Neural crest cell (in vitro differentiated cells): Measurements from ENCODE around the gene TPSD1. TPM values are rescaled to one million over a fixed set of nuclear protein-coding genes. Genes with fewer than 3 reads are reported as not detected.
"Not testable (repeated sequence)": the region's sequence is repeated elsewhere in the genome, so short reads cannot be mapped to it uniquely, and the experiment has no call there.

Experiments used
- DNase-seq: peaks from one replicate; pipeline ENCODE4 v3.0.0; 2021; ENCODE audit warnings: low read depth, mixed read lengths, low spot score
- H3K27ac Mint-ChIP-seq: one replicate; pipeline ENCODE4 v1.8.0; 2021; ENCODE audit warnings: mild to moderate bottlenecking, mixed read lengths; ENCODE audit not compliant: unreplicated experiment
- H3K27me3 Mint-ChIP-seq: 2 replicates; pipeline ENCODE4 v1.8.0; 2021; ENCODE audit warnings: low read depth, mild to moderate bottlenecking, mixed read lengths
- H3K36me3 Mint-ChIP-seq: 2 replicates; pipeline ENCODE4 v1.8.0; 2021; ENCODE audit warnings: low read depth, mild to moderate bottlenecking, mixed read lengths
- H3K4me1 Mint-ChIP-seq: 2 replicates; pipeline ENCODE4 v1.8.0; 2021; ENCODE audit warnings: mixed read lengths
- H3K4me3 Mint-ChIP-seq: one replicate; pipeline ENCODE4 v1.8.0; 2021; ENCODE audit warnings: mild to moderate bottlenecking, mixed read lengths
- H3K9me3 Mint-ChIP-seq: 2 replicates; pipeline ENCODE4 v1.8.0; 2021; ENCODE audit warnings: mixed read lengths
- total RNA-seq: library from RNA; stranded (reverse); gene quantifications from 2 replicates; pipeline ENCODE4 v1.2.1, GENCODE V29; 2021
- TF ChIP-seq, protein P1 (sequence below): fragments of 200-600 bp; sonication (generic); conservative IDR thresholded peaks from 2 replicates; pipeline ENCODE4 v1.5.0; 2021; ENCODE audit warnings: antibody characterized with exemption, mild to moderate bottlenecking

TPSD1 gene
- total RNA-seq, 1 donor from 2014 or later, result not detected

DNA sequence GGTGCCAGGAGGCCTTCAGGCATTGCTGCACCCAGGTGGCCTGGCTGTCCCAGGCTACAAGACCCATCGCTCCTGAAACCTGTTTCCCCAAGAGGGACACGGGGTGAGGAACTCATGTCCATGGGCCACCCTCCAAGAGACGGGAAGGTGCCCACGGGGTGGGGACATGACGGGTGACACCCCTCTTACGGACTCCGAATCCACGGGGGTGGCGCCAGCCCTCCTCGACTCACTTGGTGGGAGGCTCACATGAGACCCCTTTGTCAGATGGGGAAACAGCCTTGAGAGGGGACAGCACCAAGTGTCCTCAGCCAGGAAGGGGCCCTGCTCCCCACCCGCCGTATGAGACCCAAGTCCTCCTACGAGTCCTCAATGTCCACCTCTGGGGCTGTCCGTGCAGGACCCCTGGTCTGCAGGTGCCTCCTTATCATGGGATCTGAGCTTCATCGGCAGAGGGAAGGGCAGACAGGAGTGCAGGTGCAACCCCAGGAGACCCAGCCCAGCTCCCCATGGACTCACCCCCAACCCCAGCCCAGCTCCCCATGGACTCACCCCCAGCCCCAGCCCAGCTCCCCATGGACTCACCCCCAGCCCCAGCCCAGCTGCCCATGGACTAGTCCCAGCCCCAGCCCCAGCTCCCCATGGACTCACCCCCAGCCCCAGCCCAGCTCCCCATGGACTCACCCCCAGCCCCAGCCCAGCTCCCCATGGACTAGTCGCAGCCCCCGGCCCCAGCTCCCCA lies 25.2 kb upstream of the TPSD1 start:
- DNase-seq, H3K36me3 Mint-ChIP-seq, H3K4me3 Mint-ChIP-seq, H3K4me1 Mint-ChIP-seq, H3K27ac Mint-ChIP-seq, H3K9me3 Mint-ChIP-seq, H3K27me3 Mint-ChIP-seq: not testable (repeated sequence)

DNA sequence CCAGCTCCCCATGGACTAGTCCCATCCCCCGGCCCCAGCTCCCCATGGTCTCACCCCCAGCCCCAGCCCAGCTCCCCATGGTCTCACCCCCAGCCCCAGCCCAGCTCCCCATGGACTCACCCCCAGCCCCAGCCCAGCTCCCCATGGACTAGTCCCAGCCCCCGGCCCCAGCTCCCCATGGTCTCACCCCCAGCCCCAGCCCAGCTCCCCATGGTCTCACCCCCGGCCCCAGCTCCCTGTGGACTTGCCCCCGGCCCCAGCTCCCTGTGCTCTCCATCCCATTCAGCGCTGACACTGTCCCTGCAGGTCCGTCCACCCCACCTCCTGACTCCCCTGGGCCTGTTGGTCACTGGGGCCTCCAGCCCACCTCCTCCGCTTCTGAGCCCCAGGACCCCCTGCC lies 24.6 kb upstream of the TPSD1 start:
- not testable (repeated sequence) for DNase-seq, H3K27ac Mint-ChIP-seq, H3K4me3 Mint-ChIP-seq, H3K4me1 Mint-ChIP-seq, H3K36me3 Mint-ChIP-seq, H3K27me3 Mint-ChIP-seq, H3K9me3 Mint-ChIP-seq

- not testable (repeated sequence) for H3K27me3 Mint-ChIP-seq, DNase-seq, H3K36me3 Mint-ChIP-seq, H3K27ac Mint-ChIP-seq, H3K4me3 Mint-ChIP-seq, H3K9me3 Mint-ChIP-seq, H3K4me1 Mint-ChIP-seq
Observed at GRCh38 chr16:1232049-1232748, 23.7 kb upstream of the TPSD1 start.

GRCh38 chr16:1236659-1237058 lies 19.2 kb upstream of the TPSD1 start:
- H3K9me3 Mint-ChIP-seq, H3K4me3 Mint-ChIP-seq, H3K36me3 Mint-ChIP-seq, DNase-seq, H3K27me3 Mint-ChIP-seq, H3K27ac Mint-ChIP-seq, H3K4me1 Mint-ChIP-seq: not testable (repeated sequence)

- TF ChIP-seq, protein P1, sequence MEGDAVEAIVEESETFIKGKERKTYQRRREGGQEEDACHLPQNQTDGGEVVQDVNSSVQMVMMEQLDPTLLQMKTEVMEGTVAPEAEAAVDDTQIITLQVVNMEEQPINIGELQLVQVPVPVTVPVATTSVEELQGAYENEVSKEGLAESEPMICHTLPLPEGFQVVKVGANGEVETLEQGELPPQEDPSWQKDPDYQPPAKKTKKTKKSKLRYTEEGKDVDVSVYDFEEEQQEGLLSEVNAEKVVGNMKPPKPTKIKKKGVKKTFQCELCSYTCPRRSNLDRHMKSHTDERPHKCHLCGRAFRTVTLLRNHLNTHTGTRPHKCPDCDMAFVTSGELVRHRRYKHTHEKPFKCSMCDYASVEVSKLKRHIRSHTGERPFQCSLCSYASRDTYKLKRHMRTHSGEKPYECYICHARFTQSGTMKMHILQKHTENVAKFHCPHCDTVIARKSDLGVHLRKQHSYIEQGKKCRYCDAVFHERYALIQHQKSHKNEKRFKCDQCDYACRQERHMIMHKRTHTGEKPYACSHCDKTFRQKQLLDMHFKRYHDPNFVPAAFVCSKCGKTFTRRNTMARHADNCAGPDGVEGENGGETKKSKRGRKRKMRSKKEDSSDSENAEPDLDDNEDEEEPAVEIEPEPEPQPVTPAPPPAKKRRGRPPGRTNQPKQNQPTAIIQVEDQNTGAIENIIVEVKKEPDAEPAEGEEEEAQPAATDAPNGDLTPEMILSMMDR, result no peak
- Mint-ChIP-seq H3K9me3 (peaks cover 4% of the 10 kb centered on the region), H3K4me1 (peaks cover 8% of the 10 kb centered on the region), H3K27me3 (peaks cover 5% of the 10 kb centered on the region), H3K36me3 (no peaks in the 10 kb centered on the region), H3K27ac (no peak overlapping the region), H3K4me3 (no peak overlapping the region)
- no peak for DNase-seq
Observed at GRCh38 chr16:1237990-1238389, 17.9 kb upstream of the TPSD1 start.

DNA sequence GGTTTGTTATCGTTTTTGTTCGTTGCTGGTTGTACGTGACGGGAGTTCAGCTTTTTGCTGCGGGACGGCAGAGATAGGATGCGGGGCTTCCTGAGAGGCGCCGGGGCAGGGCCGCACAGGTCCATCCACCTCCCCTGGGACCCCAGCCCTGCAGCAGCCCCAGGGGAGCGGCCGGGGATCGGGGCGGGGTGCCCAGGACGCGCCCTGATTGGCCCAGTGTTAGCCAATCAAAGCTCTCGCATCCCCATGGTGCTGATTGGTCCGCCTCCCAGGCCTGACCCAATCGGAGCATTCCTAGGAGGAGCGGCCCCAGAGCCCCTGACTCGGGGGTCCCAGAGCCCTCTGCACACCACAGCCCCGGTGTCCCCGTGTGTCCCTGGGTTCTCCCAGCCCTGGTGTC lies 17.0 kb upstream of the TPSD1 start:
- H3K27ac Mint-ChIP-seq, result peak overlapping the region; percentile 84
- not testable (repeated sequence) for H3K9me3 Mint-ChIP-seq, H3K4me1 Mint-ChIP-seq, H3K4me3 Mint-ChIP-seq, DNase-seq, H3K36me3 Mint-ChIP-seq, H3K27me3 Mint-ChIP-seq

- not testable (repeated sequence) for H3K36me3 Mint-ChIP-seq, H3K4me1 Mint-ChIP-seq, H3K27ac Mint-ChIP-seq, H3K9me3 Mint-ChIP-seq, H3K4me3 Mint-ChIP-seq, H3K27me3 Mint-ChIP-seq, DNase-seq
Observed at GRCh38 chr16:1239575-1239974, 16.3 kb upstream of the TPSD1 start.

GRCh38 chr16:1240436-1240835 lies 15.4 kb upstream of the TPSD1 start, which contains the start of gene TPSAB1:
TSS of gene TPSAB1 (plus strand) at chr16:1240705. CDS start at chr16:1240939, 234 bp downstream.
- H3K9me3 Mint-ChIP-seq, H3K27ac Mint-ChIP-seq, H3K36me3 Mint-ChIP-seq, H3K4me3 Mint-ChIP-seq, H3K27me3 Mint-ChIP-seq, DNase-seq, H3K4me1 Mint-ChIP-seq: not testable (repeated sequence)

DNA sequence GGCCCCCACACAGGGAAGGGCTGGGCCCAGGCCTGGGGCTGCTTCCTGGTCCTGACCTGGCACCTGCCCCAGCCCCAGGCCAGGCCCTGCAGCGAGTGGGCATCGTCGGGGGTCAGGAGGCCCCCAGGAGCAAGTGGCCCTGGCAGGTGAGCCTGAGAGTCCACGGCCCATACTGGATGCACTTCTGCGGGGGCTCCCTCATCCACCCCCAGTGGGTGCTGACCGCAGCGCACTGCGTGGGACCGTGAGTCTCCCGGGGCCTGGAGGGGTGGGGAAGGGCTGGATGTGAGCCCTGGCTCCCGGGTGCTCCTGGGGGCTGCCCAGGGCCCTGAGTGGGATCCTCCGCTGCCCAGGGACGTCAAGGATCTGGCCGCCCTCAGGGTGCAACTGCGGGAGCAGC lies 14.8 kb upstream of the TPSD1 start:
- H3K9me3 Mint-ChIP-seq, H3K4me1 Mint-ChIP-seq, H3K27me3 Mint-ChIP-seq, H3K4me3 Mint-ChIP-seq, DNase-seq, H3K27ac Mint-ChIP-seq, H3K36me3 Mint-ChIP-seq: not testable (repeated sequence)

DNA sequence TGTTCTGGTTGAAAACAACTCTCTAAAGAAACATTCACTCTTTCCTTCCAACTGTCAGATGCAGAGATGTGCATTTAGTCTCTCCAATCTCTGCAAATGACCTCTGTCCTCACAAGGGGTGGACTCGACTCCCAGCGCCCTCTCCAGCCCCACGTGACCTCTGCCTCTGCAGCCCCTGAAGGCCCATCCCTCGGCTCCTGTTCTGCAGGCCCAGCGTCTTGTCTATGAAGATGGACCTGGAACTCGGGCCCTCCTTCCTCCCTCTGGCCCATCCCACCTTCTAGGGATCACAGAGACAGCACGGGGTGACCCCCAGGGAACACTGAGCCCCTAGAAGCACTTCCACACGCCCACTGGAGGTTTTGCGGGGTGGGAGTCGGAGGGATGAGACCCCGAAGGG lies 12.5 kb upstream of the TPSD1 start:
- H3K27me3 Mint-ChIP-seq, result peaks cover 16% of the 10 kb centered on the region
- DNase-seq, H3K4me1 Mint-ChIP-seq, H3K4me3 Mint-ChIP-seq, H3K36me3 Mint-ChIP-seq, H3K9me3 Mint-ChIP-seq, H3K27ac Mint-ChIP-seq: not testable (repeated sequence)

GRCh38 chr16:1243907-1244850 lies 11.7 kb upstream of the TPSD1 start:
- H3K27me3 Mint-ChIP-seq, result peaks cover 16% of the 10 kb centered on the region
- not testable (repeated sequence) for DNase-seq

More at GRCh38 chr16:1243907-1244850, 11.7 kb upstream of the TPSD1 start:
- H3K4me1 Mint-ChIP-seq, H3K27ac Mint-ChIP-seq, H3K4me3 Mint-ChIP-seq, H3K9me3 Mint-ChIP-seq, H3K36me3 Mint-ChIP-seq: not testable (repeated sequence)
